Brain microvascular endothelial cell (primary cell): ENCODE data around the gene RAB17.

ENCODE experiments used
- DNase-seq: peaks from one replicate; pipeline ENCODE4 v3.0.0-alpha.2; 2020
- H3K27ac ChIP-seq: fragments of 250-450 bp; sonication (Bioruptor Pico); 2 replicates; pipeline ENCODE4 v1.5.1; 2020; ENCODE audit warnings: mild to moderate bottlenecking, moderate library complexity
- H3K27me3 ChIP-seq: fragments of 250-450 bp; sonication (Bioruptor Pico); replicated peaks from 2 replicates; pipeline ENCODE4 v1.5.1; 2020; ENCODE audit warnings: mild to moderate bottlenecking
- H3K36me3 ChIP-seq: fragments of 250-450 bp; sonication (Bioruptor Pico); replicated peaks from 2 replicates; pipeline ENCODE4 v1.5.1; 2020; ENCODE audit warnings: mild to moderate bottlenecking
- H3K4me3 ChIP-seq: 2 replicates; pipeline ENCODE4 v1.5.1; 2011; ENCODE audit warnings: low read depth, mild to moderate bottlenecking, control low read depth, low read length, moderate library complexity
- CTCF ChIP-seq: IDR thresholded peaks from 2 replicates; pipeline ENCODE4 v1.5.1; 2011; ENCODE audit warnings: low read depth, mild to moderate bottlenecking, moderate library complexity, low read length, control low read depth, inconsistent platforms; ENCODE audit errors: missing control alignments
- in situ Hi-C: cut with HindIII; loops from 2 replicates; pipeline ENCODE4 v1.10.0; 2017; ENCODE audit warnings: low sequenced_read_pairs, low pct_ligation_motif_present

The RAB17 gene

GRCh38 chr2:237569896-237570295, 20.6 kb downstream of the RAB17 start:
- H3K27ac ChIP-seq, result no peak overlapping the region
- no peak for DNase-seq
- no peaks in the 10 kb centered on the region for H3K36me3 ChIP-seq
- H3K4me3 ChIP-seq, result no peak overlapping the region
- H3K27me3 ChIP-seq, result no peaks in the 10 kb centered on the region
- no peak for TF ChIP-seq CTCF
- in situ Hi-C loops, result no loop called here

GRCh38 chr2:237569041-237569440, 21.5 kb downstream of the RAB17 start:
- no peak for TF ChIP-seq CTCF
- Histone ChIP-seq H3K4me3 (no peak overlapping the region), H3K27ac (no peak overlapping the region), H3K36me3 (no peaks in the 10 kb centered on the region), H3K27me3 (no peaks in the 10 kb centered on the region)
- DNase-seq, result no peak
- in situ Hi-C loops, result no loop called here

GRCh38 chr2:237568121-237568660, 22.3 kb downstream of the RAB17 start:
- Histone ChIP-seq H3K4me3 (no peak overlapping the region), H3K27me3 (no peaks in the 10 kb centered on the region), H3K36me3 (no peaks in the 10 kb centered on the region), H3K27ac (no peak overlapping the region)
- DNase-seq, result no peak
- no peak for TF ChIP-seq CTCF
- in situ Hi-C loops, result no loop called here

GRCh38 chr2:237567276-237568029, 23.1 kb downstream of the RAB17 start:
- no peaks in the 10 kb centered on the region for H3K36me3 ChIP-seq
- no peak for TF ChIP-seq CTCF
- no peaks in the 10 kb centered on the region for H3K27me3 ChIP-seq
- in situ Hi-C loops, result no loop called here
- no peak overlapping the region for H3K27ac ChIP-seq
- no peak overlapping the region for H3K4me3 ChIP-seq
- DNase-seq, result no peak

GRCh38 chr2:237566401-237567235, 23.9 kb downstream of the RAB17 start, which contains the start of gene PRLH:
Gene PRLH, plus strand, starts transcription at chr2:237566574. Its CDS starts 0 bp downstream, at chr2:237566574.
- in situ Hi-C loops, result no loop called here
- no peak within 1 kb of the TSS for H3K27ac ChIP-seq
- no peak within 1 kb of the TSS for H3K4me3 ChIP-seq
- H3K36me3 ChIP-seq, result no peaks in the 10 kb centered on the region
- TF ChIP-seq CTCF, result no peak
- no peak for DNase-seq
- H3K27me3 ChIP-seq, result no peaks in the 10 kb centered on the region
